Measurements from ENCODE around the gene PICALM.

The PICALM gene

DNA sequence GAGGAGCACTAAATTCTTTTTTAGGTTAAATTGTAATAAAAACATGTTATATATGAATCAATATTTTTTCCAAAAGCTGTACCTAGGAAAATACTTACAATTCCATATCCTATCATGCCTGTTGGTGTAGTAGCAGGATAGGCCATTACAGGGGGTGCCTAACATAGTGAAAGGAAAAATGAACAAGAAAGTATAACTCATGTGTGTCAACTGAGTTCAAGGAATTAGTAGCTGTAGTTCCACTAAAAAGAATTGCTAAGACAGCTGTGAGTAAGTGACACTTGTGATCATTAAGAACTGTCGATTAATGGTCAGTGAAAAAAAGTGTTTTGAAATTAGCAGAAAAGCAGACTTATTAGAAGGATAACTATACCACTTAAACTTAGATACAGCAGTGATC is 92.4 kb downstream of the PICALM start:
- DNase-seq (ENCODE audit: low read depth, low spot score) = no peak
- ChIA-PET CTCF (interaction anchor here (1.3 to 1.5 kb wide), 2 partner anchors 49 to 65 kb away, joined by 3 to 4 read pairs; no protein-coding TSS in a partner anchor), POLR2A (no interaction called here)
- H3K4me3 ChIP-seq (ENCODE audit: low read depth, low read length) = no peak overlapping the region
- TF ChIP-seq, protein P1, sequence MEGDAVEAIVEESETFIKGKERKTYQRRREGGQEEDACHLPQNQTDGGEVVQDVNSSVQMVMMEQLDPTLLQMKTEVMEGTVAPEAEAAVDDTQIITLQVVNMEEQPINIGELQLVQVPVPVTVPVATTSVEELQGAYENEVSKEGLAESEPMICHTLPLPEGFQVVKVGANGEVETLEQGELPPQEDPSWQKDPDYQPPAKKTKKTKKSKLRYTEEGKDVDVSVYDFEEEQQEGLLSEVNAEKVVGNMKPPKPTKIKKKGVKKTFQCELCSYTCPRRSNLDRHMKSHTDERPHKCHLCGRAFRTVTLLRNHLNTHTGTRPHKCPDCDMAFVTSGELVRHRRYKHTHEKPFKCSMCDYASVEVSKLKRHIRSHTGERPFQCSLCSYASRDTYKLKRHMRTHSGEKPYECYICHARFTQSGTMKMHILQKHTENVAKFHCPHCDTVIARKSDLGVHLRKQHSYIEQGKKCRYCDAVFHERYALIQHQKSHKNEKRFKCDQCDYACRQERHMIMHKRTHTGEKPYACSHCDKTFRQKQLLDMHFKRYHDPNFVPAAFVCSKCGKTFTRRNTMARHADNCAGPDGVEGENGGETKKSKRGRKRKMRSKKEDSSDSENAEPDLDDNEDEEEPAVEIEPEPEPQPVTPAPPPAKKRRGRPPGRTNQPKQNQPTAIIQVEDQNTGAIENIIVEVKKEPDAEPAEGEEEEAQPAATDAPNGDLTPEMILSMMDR (IDR thresholded peaks at IDR 0.05; ENCODE audit: insufficient read depth, low read length, missing control alignments) = no peak

DNA sequence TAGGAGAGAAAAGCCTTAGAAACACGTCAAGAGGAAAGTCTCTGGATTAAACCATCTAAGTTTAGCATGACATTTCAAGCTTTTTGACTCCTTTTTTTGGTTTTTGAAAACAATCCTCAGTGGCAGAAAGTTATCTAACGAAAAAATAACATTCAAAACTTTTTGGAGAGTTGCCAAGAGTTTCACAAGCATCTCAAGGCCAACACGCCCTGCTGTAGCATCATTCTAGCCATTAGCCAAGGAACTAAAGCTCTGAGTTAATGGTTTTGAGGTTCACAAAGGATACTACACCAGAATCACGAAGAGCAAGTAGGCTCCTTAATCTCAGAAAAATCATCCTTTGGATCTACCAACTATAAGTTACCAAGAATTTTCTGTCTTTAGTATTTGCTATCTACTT is 94.8 kb downstream of the PICALM start:
- POLR2A ChIA-PET = no interaction called here
- TF ChIP-seq, protein P1 (IDR thresholded peaks at IDR 0.05; ENCODE audit: insufficient read depth, low read length, missing control alignments) = no peak
- CTCF ChIA-PET = interaction anchor here (0.8 to 1.2 kb wide), 3 partner anchors 10 to 119 kb away, joined by 3 to 4 read pairs (median 3); partner anchors contain the start of gene CCDC83
- no peak overlapping the region for H3K4me3 ChIP-seq (ENCODE audit: low read depth, low read length)
- no peak for DNase-seq (ENCODE audit: low read depth, low spot score)

DNA sequence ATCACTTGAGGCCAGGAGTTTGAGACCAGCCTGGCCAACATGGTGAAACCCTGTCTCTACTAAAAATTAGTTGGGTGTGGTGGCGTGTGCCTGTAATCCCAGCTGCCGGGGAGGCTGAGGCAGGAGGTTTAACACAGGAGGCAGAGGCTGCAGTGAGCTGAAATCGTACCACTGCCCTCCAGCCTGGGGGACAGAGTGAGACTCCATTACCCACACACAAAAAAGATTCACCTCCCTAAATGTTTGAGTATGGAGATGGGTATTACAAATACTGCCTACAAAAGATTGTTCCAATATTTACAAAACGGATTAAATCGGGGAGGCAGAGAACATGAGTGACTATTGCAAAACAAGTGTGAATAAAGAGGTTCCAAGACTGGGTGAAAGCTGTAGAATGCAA is 98.3 kb downstream of the PICALM start:
- POLR2A ChIA-PET = no interaction called here
- TF ChIP-seq, protein P1 (IDR thresholded peaks at IDR 0.05; ENCODE audit: insufficient read depth, low read length, missing control alignments) = no peak

DNA sequence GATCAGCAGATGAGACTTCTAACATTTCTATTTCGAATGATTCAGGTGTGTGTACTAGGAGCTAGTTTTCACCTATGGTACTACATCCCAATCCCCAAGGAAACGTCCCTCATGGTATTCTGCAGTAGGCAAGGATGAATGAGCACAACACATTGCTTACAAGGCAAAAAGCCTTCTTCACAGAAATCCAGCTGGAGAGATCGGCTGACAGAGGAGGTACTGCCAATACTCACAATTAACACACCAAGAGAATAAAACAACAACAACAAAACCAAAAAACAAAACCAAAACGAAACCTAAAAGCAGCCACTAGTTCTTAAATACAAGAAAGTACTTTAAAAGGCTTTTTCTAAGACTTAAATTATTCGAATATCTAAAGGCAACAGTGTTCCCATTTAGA is 101.4 kb downstream of the PICALM start:
- POLR2A ChIA-PET = no interaction called here
- CTCF ChIA-PET = interaction anchor here (1.3 kb wide), 1 partner anchor 112 kb away, joined by 6 read pairs; the partner anchor contains the start of gene CCDC83
- no peak for DNase-seq (ENCODE audit: low read depth, low spot score)
- no peak overlapping the region for H3K4me3 ChIP-seq (ENCODE audit: low read depth, low read length)
- TF ChIP-seq, protein P1 (IDR thresholded peaks at IDR 0.05; ENCODE audit: insufficient read depth, low read length, missing control alignments) = no peak

More for the DNA sequence above, 98.3 kb downstream of the PICALM start:
- H3K4me3 ChIP-seq (ENCODE audit: low read depth, low read length) = no peak overlapping the region
- DNase-seq (ENCODE audit: low read depth, low spot score) = no peak
- CTCF ChIA-PET = interaction anchor here (1.0 to 2.5 kb wide), 4 partner anchors 9 to 115 kb away, joined by 3 to 6 read pairs (median 6); partner anchors contain the start of gene CCDC83

DNA sequence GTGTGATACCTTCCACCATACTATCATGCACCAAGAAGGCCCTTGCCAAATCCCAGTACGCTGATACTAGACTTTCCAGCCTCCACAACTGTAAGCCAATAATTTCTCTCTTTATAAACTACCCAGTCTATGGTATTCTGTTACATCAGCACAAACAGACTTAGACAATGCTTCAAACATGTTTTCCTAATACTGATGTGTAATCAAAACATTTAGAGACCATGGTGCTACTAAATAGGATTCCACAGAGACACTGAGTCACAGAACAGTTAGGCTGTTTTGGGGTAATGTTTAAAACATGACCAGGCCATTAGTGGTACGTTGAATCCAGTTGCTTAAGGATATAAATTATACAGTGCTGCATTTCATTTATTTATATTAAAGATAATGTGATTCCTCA is 103.7 kb downstream of the PICALM start:
- TF ChIP-seq, protein P1 (IDR thresholded peaks at IDR 0.05; ENCODE audit: insufficient read depth, low read length, missing control alignments) = no peak
- ChIA-PET POLR2A (no interaction called here), CTCF (no interaction called here)
- no peak for DNase-seq (ENCODE audit: low read depth, low spot score)
- H3K4me3 ChIP-seq (ENCODE audit: low read depth, low read length) = no peak overlapping the region

DNA sequence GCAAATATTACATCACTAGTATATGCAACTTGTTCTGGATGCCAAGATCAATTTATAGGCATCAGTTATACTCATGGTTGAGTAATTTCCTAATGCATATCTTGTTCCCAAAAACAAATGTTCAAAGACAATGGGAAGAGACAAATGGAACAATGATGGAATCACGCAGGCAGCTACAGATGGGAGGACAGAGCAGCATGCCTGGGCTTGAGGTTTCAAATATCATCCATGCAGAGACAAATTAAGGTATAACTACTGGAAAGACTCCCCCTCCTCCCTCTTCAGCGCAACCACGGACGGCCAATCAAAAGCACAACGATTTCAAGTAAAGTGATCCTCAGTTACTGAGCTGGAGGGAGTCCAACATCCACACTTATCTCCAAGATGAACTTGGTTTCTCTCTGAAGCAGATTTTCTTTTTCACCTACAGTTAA is 106.9 kb downstream of the PICALM start:
- POLR2A ChIA-PET = no interaction called here
- CTCF ChIA-PET = interaction anchor here (0.7 to 1.0 kb wide), 2 partner anchors 12 to 107 kb away, joined by 3 to 4 read pairs; partner anchors contain the start of gene CCDC83

More for the DNA sequence above, 106.9 kb downstream of the PICALM start:
- no peak for DNase-seq (ENCODE audit: low read depth, low spot score)
- no peak overlapping the region for H3K4me3 ChIP-seq (ENCODE audit: low read depth, low read length)
- TF ChIP-seq, protein P1 (IDR thresholded peaks at IDR 0.05; ENCODE audit: insufficient read depth, low read length, missing control alignments) = no peak

Data from AG04449 (cell line).